ENCODE measurements around the gene CD300H.

CD300H gene

DNA sequence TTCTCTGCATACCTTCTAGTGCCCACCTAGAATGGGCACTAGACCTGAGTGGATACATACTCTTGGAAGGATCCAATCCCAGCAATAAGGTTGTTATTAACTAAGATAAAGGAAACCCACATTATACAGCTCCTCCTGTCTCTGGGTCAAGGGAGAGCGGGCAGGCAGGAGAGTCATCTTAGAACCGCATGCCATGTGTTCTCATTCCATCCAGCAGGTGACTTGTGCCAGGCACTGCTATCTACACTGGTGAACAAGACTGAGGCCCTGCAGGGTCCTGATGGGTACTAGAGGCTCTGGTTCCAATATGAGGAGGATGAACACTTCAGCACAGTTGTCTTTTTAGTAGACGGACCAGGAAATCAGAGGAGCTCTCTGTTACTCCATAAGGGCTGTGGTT is 5.9 kb upstream of the CD300H start:
- H3K9ac ChIP-seq (ENCODE audit: low read length in 5 of 5): no peak overlapping the region
- peaks cover 2 to 21% (median 3%) of the 10 kb centered on the region in 5 donors for H3K27me3 ChIP-seq (ENCODE audit: control insufficient read depth in 5 of 5, insufficient read depth in 4 of 5, low read length in 5 of 5)
- no peak overlapping the region for H3K27ac ChIP-seq (ENCODE audit: low read depth, low read length)
- H3K9me3 ChIP-seq (ENCODE audit: control insufficient read depth in 5 of 5, low read length in 5 of 5): peaks cover 0 to 5% (median 0%) of the 10 kb centered on the region in 5 donors
- no peak overlapping the region for H3K4me3 ChIP-seq (ENCODE audit: low read depth in 1 of 5, low read length in 5 of 5)
- H3K36me3 ChIP-seq (ENCODE audit: control insufficient read depth in 5 of 5, insufficient read depth in 5 of 5, low read length in 5 of 5): no peaks in the 10 kb centered on the region
- H3K4me1 ChIP-seq (ENCODE audit: control insufficient read depth in 5 of 5, insufficient read depth in 5 of 5, low read length in 5 of 5): peaks cover 0 to 10% (median 0%) of the 10 kb centered on the region in 5 donors

DNA sequence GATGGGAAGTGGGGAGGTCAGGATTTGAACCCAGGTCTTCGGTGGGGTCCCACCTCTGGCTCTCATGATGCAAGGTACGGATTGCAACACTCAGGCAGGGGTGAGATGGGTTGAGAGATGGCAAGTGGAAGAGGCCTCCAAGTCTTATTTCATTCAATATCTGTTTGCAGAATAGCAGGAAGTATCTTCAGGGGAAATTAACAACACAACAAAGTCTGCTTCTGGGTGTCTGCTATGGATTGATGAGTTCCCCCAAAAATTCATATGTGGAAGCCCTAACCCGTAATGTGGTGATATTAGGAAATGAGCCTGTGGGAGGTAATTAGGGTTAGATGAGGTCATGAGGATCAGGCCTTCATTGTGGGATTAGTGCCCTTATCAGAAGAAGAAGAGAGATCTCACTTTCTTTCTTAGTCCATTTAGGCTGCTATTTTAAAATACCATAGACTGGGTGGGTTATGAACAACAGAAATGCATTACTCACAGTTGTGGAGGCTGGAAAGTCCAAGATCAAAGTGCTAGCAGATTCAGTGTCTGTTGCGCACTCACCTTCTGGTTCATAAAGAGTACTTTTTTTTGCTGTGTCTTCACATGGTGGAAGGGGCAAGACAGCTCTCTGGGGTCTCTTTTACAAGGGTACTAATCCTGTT is 4.4 kb upstream of the CD300H start:
- no peak overlapping the region for H3K4me3 ChIP-seq (ENCODE audit: low read depth in 1 of 5, low read length in 5 of 5)

DNA sequence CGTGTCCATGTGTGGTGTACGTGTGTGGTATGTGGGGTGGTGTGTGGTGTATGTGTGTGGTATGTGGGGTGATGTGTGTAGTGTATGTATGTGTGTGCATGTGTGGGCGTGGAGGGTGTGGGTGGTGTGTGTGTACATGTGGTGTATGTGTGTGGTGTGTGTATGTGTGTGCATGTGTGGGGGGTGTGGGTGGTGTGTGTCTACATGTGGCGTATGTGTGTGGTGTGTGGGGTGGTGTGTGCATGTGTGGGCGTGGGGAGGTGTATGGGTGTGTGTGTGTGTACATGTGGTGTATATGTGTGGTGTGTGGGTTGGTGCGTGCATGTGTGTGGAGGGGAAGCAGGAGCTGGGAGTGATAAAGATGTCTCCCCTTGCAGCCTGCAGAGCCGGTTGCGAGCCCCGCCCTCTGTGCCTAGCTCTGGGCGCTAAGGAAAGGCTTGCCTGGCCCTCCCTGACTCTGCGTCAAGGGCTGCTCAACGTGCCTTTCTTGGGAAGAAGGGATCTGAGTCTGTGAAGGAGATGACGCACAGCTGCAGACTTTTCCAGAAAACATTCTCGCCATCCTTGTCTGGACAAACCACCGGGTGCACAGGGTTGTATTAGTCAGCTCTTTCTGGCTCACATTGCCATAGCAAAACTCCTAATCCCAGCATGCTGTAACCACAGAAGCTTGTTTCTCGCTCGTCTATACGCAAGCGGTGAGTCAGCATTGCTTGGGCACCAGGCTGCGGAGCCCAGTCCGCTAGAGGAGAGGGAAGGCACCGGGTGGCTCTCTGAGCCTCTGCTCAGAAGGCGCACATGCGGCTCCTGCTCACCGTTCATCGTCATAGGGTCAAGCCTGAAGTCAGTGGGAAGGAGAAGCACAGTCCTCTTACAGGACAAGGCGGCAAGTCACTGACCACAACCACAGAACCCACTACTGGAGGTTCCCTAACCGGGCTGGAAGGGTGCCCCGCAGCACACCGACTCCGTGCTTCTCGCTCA is 2.0 kb upstream of the CD300H start:
- Histone ChIP-seq H3K27ac (ENCODE audit: low read depth, low read length) (no peak overlapping the region), H3K36me3 (ENCODE audit: control insufficient read depth in 5 of 5, insufficient read depth in 5 of 5, low read length in 5 of 5) (no peaks in the 10 kb centered on the region)

More for the DNA sequence above, 4.4 kb upstream of the CD300H start:
- peaks cover 0 to 14% (median 3%) of the 10 kb centered on the region in 5 donors for H3K4me1 ChIP-seq (ENCODE audit: control insufficient read depth in 5 of 5, insufficient read depth in 5 of 5, low read length in 5 of 5)
- no peak overlapping the region for H3K27ac ChIP-seq (ENCODE audit: low read depth, low read length)
- no peaks in the 10 kb centered on the region for H3K36me3 ChIP-seq (ENCODE audit: control insufficient read depth in 5 of 5, insufficient read depth in 5 of 5, low read length in 5 of 5)
- peaks cover 2 to 20% (median 3%) of the 10 kb centered on the region in 5 donors for H3K27me3 ChIP-seq (ENCODE audit: control insufficient read depth in 5 of 5, insufficient read depth in 4 of 5, low read length in 5 of 5)
- peaks cover 0 to 5% (median 0%) of the 10 kb centered on the region in 5 donors for H3K9me3 ChIP-seq (ENCODE audit: control insufficient read depth in 5 of 5, low read length in 5 of 5)
- no peak overlapping the region for H3K9ac ChIP-seq (ENCODE audit: low read length in 5 of 5)

DNA sequence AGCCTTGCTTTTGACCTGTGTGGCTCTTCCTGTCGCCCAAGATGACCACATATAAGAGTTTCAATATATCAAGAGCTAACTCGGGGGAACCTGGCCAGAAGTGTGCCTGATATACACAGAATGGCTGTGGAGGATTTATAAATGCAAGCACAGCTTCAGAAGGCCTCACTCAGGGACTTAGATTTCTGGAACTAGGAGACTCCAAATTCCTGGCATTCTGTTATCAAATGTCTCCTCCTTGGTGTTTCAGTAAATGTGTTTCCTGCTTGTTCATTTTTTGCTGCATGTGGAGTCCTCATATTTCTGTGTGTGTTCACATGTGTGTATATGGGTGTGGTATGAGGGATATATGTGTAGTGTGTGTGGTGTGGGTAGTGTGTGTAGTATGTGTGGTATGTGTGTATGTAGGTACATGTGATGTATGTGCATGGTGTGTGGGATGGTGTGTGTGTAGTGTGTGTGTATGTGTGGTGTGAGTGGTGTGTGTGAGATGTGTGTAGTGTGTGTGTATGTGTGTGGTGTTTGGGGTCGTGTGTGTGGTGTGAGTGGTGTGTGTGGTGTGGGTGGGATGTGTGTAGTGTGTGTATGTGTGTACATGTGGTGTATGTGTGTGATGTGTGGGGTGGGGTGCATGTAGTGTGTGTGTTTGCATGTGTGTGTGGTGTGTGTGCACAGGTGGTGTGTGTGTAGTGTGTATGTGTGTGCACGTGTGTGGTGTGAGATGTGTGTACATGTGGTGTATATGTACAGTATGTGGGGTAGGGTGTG is 981 bp upstream of the CD300H start:
- Histone ChIP-seq H3K9me3 (ENCODE audit: control insufficient read depth in 5 of 5, low read length in 5 of 5) (peaks cover 0 to 5% (median 0%) of the 10 kb centered on the region in 5 donors), H3K4me1 (ENCODE audit: control insufficient read depth in 5 of 5, insufficient read depth in 5 of 5, low read length in 5 of 5) (peaks cover 0 to 14% (median 3%) of the 10 kb centered on the region in 5 donors), H3K27ac (ENCODE audit: low read depth, low read length) (no peak overlapping the region), H3K9ac (ENCODE audit: low read length in 5 of 5) (no peak overlapping the region), H3K36me3 (ENCODE audit: control insufficient read depth in 5 of 5, insufficient read depth in 5 of 5, low read length in 5 of 5) (no peaks in the 10 kb centered on the region), H3K4me3 (ENCODE audit: low read depth in 1 of 5, low read length in 5 of 5) (no peak overlapping the region), H3K27me3 (ENCODE audit: control insufficient read depth in 5 of 5, insufficient read depth in 4 of 5, low read length in 5 of 5) (peaks cover 0 to 15% (median 13%) of the 10 kb centered on the region in 5 donors)

More for the DNA sequence above, 2.0 kb upstream of the CD300H start:
- H3K4me1 ChIP-seq (ENCODE audit: control insufficient read depth in 5 of 5, insufficient read depth in 5 of 5, low read length in 5 of 5): peaks cover 0 to 14% (median 3%) of the 10 kb centered on the region in 5 donors
- no peak overlapping the region for H3K4me3 ChIP-seq (ENCODE audit: low read depth in 1 of 5, low read length in 5 of 5)
- no peak overlapping the region for H3K9ac ChIP-seq (ENCODE audit: low read length in 5 of 5)
- peaks cover 0 to 5% (median 0%) of the 10 kb centered on the region in 5 donors for H3K9me3 ChIP-seq (ENCODE audit: control insufficient read depth in 5 of 5, low read length in 5 of 5)
- H3K27me3 ChIP-seq (ENCODE audit: control insufficient read depth in 5 of 5, insufficient read depth in 4 of 5, low read length in 5 of 5): peaks cover under 1 to 15% (median 10%) of the 10 kb centered on the region in 5 donors

DNA sequence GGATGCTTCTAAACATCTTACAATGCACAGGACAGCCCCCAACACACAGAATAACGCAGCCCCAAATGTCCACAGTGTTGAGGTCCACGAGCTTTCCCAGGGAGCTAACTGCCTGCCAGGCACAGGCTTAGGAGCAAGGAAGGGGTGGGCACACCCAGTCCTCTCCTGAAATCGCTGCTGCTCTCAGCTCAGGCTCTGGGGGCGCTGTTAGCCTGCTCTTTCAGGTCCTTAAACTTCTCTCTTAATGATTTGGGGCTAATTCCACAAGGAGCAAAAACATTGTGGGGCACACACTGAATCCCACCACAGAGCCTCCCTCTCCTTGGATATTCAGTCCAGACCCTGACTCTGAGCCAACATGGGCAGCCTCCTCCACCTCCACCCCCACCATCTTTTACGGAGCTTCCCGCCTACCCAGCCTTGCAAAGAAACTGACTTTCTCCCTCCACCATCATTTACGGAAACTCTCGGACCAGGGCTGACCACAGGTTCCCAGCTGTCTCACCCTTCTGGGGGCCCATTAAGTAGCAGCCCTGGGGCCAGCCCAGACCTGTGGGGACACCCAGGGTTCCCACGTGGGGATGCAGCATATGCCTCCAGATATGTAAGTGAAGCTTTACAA is 1.1 kb downstream of the CD300H start:
- H3K4me3 ChIP-seq (ENCODE audit: low read depth in 1 of 5, low read length in 5 of 5): no peak overlapping the region
- H3K9ac ChIP-seq (ENCODE audit: low read length in 5 of 5): no peak overlapping the region
- H3K27me3 ChIP-seq (ENCODE audit: control insufficient read depth in 5 of 5, insufficient read depth in 4 of 5, low read length in 5 of 5): peaks cover 0 to 24% (median 17%) of the 10 kb centered on the region in 5 donors

DNA sequence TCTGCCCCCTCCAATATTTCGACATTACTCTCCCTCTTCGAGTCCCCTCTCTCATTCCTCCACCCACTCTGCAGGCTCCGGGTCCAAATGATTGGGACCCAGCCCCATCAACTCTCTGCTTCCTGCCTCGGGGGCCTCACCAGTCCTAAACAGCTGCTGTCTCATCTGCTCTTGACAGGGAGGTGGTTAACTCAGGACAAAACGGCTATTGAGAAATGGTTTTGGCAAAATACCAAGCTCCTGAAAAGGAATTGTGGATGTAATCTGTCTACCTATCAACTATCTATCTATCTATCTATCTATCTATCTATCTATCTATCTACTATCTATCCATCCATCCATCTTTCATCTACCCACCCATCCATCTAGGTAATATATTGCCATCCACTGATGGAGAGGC is 2.2 kb downstream of the CD300H start:
- Histone ChIP-seq H3K9me3 (ENCODE audit: control insufficient read depth in 5 of 5, low read length in 5 of 5) (no peaks in the 10 kb centered on the region), H3K4me3 (ENCODE audit: low read depth in 1 of 5, low read length in 5 of 5) (no peak overlapping the region), H3K27me3 (ENCODE audit: control insufficient read depth in 5 of 5, insufficient read depth in 4 of 5, low read length in 5 of 5) (peaks cover 0 to 24% (median 18%) of the 10 kb centered on the region in 5 donors), H3K9ac (ENCODE audit: low read length in 5 of 5) (no peak overlapping the region), H3K27ac (ENCODE audit: low read depth, low read length) (no peak overlapping the region), H3K36me3 (ENCODE audit: control insufficient read depth in 5 of 5, insufficient read depth in 5 of 5, low read length in 5 of 5) (no peaks in the 10 kb centered on the region), H3K4me1 (ENCODE audit: control insufficient read depth in 5 of 5, insufficient read depth in 5 of 5, low read length in 5 of 5) (peaks cover 0 to 14% (median 2%) of the 10 kb centered on the region in 5 donors)

More for the DNA sequence above, 1.1 kb downstream of the CD300H start:
- Histone ChIP-seq H3K9me3 (ENCODE audit: control insufficient read depth in 5 of 5, low read length in 5 of 5) (no peaks in the 10 kb centered on the region), H3K27ac (ENCODE audit: low read depth, low read length) (no peak overlapping the region), H3K36me3 (ENCODE audit: control insufficient read depth in 5 of 5, insufficient read depth in 5 of 5, low read length in 5 of 5) (no peaks in the 10 kb centered on the region), H3K4me1 (ENCODE audit: control insufficient read depth in 5 of 5, insufficient read depth in 5 of 5, low read length in 5 of 5) (peaks cover 0 to 14% (median 3%) of the 10 kb centered on the region in 5 donors)

DNA sequence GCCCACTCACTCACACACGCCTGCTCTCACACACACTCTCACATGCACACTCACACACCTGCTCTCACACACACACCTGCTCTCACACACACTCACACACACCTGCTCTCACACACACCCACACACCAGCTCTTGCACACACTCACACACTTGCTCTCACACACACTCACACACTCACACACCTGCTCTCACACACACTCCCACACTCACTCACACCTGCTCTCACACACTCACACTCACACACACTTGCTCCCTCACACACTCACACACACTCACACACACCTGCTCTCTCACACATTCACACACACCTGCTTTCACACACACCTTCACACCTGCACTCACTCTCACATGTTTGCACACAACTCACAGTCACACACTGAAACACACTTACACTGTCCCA is 4.0 kb downstream of the CD300H start:
- H3K27me3 ChIP-seq (ENCODE audit: control insufficient read depth in 5 of 5, insufficient read depth in 4 of 5, low read length in 5 of 5): peaks cover 0 to 21% (median 12%) of the 10 kb centered on the region in 5 donors
- H3K9ac ChIP-seq (ENCODE audit: low read length in 5 of 5): no peak overlapping the region
- H3K36me3 ChIP-seq (ENCODE audit: control insufficient read depth in 5 of 5, insufficient read depth in 5 of 5, low read length in 5 of 5): no peaks in the 10 kb centered on the region
- H3K9me3 ChIP-seq (ENCODE audit: control insufficient read depth in 5 of 5, low read length in 5 of 5): no peaks in the 10 kb centered on the region
- no peak overlapping the region for H3K27ac ChIP-seq (ENCODE audit: low read depth, low read length)
- no peak overlapping the region for H3K4me3 ChIP-seq (ENCODE audit: low read depth in 1 of 5, low read length in 5 of 5)
- H3K4me1 ChIP-seq (ENCODE audit: control insufficient read depth in 5 of 5, insufficient read depth in 5 of 5, low read length in 5 of 5): peaks cover 0 to 7% (median 0%) of the 10 kb centered on the region in 5 donors

DNA sequence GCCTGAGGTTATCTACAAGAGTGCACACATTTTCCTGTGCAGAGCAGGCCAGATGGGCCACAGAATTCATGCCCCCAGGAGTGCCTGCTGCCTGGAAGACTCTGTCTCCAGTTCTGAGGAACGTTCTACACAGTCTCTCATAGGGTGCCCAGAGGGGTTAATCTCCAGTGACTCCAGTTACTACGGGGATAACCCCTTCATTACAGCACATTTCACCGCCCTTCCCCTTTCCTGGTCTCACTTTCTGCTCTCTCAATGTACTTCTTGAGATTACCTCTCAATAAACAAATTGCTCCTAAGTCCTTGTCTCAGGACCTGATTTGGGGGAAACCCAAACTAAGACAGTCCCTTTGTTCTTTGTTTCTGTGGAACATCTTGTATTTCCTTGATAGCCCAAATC is 5.7 kb downstream of the CD300H start:
- H3K4me1 ChIP-seq (ENCODE audit: control insufficient read depth in 5 of 5, insufficient read depth in 5 of 5, low read length in 5 of 5): no peaks in the 10 kb centered on the region
- H3K27ac ChIP-seq (ENCODE audit: low read depth, low read length): no peak overlapping the region
- no peak overlapping the region for H3K4me3 ChIP-seq (ENCODE audit: low read depth in 1 of 5, low read length in 5 of 5)
- peaks cover 0 to 21% (median 12%) of the 10 kb centered on the region in 5 donors for H3K27me3 ChIP-seq (ENCODE audit: control insufficient read depth in 5 of 5, insufficient read depth in 4 of 5, low read length in 5 of 5)
- H3K9ac ChIP-seq (ENCODE audit: low read length in 5 of 5): no peak overlapping the region
- no peaks in the 10 kb centered on the region for H3K36me3 ChIP-seq (ENCODE audit: control insufficient read depth in 5 of 5, insufficient read depth in 5 of 5, low read length in 5 of 5)
- no peaks in the 10 kb centered on the region for H3K9me3 ChIP-seq (ENCODE audit: control insufficient read depth in 5 of 5, low read length in 5 of 5)

DNA sequence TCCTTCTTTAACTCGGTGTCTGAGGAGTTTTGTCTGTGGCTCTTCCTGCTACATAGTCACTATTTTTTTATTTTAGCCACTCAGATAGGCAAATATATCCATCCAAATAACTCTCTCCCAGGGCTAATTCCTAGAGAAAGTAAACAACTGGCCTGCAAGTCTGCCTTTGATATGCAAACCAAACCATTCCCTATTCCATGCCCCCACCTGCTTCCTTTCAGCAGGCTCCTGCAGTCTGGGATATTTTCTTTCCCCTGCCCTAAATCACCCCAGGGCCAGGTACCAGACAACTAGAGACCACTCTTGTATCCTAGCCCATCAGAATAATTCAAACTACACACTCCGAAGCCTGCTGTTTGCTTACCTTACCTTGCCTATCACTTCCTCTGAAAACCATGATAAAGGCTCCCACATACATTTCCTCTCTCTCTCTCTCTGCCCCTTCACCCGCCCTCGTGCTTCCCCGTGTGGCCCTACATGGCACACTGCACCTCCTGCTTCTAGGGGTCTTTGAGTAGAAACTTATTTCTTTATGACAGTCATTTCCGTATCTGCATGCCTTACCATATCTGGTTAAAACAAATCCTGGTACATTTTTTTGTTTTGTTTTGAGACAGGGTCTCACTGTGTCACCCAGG is 8.3 kb downstream of the CD300H start:
- H3K27ac ChIP-seq (ENCODE audit: low read depth, low read length): no peak overlapping the region
- peaks cover 0 to 12% (median 6%) of the 10 kb centered on the region in 5 donors for H3K27me3 ChIP-seq (ENCODE audit: control insufficient read depth in 5 of 5, insufficient read depth in 4 of 5, low read length in 5 of 5)
- no peaks in the 10 kb centered on the region for H3K9me3 ChIP-seq (ENCODE audit: control insufficient read depth in 5 of 5, low read length in 5 of 5)
- H3K4me3 ChIP-seq (ENCODE audit: low read depth in 1 of 5, low read length in 5 of 5): no peak overlapping the region
- no peaks in the 10 kb centered on the region for H3K36me3 ChIP-seq (ENCODE audit: control insufficient read depth in 5 of 5, insufficient read depth in 5 of 5, low read length in 5 of 5)
- peaks cover 0 to 5% (median 0%) of the 10 kb centered on the region in 5 donors for H3K4me1 ChIP-seq (ENCODE audit: control insufficient read depth in 5 of 5, insufficient read depth in 5 of 5, low read length in 5 of 5)
- no peak overlapping the region for H3K9ac ChIP-seq (ENCODE audit: low read length in 5 of 5)

All from subcutaneous abdominal adipose tissue (tissue), 5 donors.